Measurements from ENCODE around the gene MTCL1.
A peak's percentile ranks its signal among the peaks of the same experiment; 100 is the strongest.

MTCL1 gene

DNA sequence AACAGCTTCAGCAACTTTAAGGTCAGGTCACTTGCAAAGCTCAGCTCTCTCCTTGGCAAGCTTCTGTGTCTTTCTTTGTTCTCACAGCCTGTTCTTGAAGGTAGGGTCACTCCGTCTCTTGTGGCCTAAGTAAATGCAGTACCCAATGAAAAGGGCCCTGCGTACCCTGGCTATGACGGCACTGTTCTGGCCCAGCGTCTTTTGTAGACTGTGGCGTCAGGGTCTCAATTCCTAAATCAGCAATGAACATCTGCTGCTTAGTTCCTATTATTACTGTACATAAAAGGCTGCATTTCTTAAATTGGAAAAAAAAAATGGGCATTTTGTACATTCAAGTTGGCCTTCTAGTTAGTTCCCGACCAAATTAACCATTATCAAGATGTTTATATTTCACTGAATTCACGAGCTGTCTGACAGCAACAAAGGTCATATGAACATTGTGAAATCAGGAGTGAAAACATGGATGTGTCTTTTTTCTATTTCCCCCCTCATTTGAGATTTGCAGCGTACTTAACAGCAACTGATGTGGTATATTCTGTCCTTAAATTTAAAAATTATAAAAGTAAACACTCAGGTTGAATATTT, 17.0 kb upstream of the MTCL1 start:
- no peak for DNase-seq

DNA sequence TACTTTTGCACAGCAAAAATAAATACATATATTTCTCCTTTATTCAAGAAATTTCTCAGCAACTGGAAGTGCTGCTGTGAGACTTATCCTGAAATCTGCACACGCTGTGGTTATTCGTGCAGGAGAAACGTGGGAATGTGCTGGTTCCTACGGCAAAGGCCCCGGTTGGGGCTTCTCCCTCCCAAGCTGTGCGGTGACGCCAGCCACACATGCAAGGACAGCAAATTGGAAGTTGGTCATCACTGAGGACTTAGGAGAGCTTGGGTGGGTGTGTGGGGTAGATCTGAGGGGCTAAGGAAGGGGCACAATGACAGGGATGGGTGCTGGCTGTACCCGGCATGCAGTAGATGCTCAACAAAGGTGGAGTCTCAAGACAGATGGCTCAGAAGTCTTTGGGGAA, 16.5 kb upstream of the MTCL1 start:
- DNase-seq, result no peak

DNA sequence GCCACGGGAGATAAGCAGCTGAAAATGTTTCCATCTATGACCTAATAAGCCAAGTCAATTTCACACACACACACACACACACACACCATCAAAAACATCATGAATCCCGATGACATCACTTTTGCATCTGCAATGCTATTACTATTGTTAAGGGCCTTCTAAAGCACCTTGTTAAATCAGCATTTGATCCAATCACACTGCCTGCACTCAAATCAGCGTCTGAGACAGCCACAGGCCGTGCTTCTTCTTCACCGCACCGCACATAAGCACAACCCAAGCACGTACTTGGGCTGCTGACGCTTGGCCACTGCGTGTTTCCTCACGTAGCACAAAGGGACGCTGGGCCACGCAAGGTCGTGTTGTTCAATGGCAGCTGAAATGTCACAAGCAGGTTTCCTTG, 15.8 kb upstream of the MTCL1 start:
- no peak for DNase-seq

DNA sequence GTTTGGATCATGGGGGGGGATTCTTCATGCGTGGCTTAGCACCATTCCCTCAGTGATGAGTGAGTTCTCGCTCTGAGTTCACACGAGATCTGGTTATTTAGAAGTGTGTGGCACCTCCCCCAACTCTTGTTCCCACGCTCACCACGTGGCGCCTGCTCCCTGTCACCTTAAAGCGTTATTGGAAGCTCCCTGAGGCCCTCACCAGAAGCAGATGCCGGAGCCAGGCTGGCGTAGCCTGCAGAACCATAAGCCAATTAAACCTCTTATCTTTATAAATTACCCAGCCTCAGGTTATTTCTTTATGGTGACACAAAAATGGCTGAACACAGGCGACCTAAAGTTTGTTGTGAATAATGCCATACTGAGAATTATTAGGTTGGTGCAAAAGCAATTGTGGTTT, 10.5 kb upstream of the MTCL1 start:
- no peak for DNase-seq

DNA sequence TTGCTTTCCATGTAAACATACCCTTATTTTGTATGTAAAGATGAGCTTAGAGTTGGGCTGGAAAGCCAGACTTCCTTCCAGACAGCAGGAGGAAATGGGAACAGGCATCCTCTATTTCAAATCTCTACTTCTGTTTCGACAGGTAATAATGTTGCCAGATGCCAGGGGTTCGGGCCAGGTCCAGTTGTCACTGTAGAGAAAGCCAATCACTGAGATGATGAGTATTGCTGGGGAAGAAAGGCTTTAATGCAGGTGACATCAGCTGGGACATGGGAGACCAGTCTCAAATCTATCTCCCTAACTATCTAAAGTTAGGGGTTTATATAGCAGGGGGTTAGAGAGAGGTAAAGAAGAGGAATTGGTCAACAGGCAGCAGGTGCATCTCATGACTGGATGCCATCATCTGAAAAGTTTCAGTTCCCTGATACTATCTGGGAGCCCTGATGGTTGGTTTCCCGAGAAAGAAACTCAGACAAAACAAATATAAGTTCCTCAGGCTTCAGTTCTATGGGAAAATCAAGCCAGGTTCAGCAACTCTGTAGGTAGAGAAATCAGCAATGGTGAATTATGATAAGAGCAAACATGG, 9.3 kb upstream of the MTCL1 start:
- no peak for DNase-seq

DNA sequence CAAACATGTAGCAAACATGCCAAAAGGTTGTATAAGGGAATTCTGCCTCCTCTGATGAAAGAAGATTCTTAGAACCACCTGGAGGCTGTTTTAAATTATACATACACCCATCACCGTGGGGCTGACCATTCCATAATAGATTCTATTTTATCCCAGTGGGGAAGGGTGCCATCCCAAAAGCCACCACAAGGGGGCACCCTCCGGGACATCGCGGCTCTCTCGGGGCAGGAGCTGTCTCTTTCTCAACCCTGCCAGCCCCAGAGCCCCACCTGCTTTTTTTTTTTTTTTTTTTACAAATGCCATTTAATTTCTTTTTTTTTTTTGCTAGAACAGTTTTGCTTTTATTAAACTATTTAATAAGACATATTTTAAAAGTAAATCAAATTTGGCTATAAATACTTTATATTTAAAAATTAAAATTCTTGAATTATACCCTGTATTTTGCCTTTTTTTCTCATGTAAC, 8.6 kb upstream of the MTCL1 start:
- DNase-seq, result peak; percentile 74

DNA sequence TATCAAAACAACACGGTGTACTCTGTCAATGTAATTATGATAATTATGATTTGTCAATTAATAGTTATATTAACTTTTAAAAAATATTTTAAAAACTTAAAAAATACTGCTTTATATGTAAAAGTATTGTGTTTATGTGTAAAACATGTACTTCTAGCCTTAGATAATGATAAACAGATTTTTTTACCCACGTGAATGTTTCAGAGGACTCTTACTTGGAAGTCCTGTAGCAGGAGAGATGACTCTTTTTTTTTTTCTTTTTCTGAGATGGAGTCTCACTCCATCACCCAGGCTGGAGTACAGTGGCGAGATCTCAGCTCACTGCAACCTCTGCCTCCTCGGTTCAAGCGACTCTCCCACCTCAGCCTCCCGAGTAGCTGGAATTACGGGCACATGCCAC, 6.2 kb upstream of the MTCL1 start:
- DNase-seq, result no peak

DNA sequence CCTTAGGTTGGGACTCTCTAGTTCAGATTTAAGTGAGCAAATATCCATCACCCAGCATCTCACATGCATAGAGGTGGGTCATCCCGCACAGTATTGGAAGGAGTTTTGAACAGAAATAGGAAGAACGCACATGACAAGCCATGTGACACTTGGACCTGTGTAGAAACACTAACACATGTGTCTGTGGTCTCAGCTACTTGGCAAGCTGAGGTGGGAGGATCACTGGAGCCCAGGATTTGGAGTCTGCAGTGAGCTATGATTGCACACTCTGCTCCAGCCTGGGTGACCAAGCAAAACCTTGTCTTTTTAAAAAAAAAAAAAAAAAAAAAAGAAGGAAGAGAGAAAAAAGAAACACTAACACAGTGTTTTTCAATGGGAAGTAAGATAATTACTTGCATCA, 5.4 kb upstream of the MTCL1 start:
- no peak for DNase-seq

DNA sequence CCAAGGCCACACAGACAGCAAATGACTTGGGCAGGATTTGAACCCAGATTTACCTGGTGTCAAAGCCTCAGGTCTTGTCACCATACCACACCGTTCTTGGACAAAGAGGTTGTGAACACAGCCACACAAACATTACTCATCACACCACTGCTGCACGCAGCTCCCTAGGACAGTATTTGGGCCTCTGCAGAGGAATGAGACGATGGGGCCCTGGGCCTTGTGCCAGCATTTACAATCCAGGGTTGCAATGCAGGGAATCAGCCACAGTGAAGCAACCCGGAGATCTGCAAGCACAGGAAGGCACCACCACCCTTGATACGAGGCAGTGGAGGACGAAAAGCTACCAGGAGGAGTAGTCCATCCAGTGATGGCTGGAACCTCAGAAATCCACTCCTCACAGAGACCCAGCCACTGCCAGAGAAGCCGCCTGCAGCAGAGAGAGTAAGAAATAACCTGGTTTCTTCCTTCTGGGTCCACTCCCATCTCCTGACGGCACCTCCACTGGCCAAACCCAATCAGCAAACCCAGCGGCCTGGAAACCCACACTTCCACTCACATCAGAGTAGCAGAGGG, 3.7 kb upstream of the MTCL1 start:
- no peak for DNase-seq

DNA sequence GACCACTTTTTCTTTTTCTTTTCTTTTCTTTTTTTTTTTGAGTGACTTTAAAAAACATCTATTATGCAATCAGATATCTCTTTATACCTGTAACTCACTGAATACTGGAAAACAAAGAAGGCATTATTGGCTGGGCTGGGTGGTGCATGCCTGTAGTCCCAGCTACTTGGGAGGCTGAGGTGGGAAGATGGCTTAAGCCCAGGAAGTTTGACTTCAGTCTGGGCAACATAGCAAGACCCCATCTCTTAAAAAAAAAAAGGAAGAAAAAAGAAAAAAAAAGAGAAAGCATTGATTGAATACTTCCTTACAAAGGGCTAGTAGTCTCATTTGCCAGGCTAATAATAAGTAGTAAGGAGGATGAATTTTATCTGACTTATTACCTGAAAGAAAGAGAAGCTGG, 2.7 kb upstream of the MTCL1 start:
- no peak for DNase-seq

DNA sequence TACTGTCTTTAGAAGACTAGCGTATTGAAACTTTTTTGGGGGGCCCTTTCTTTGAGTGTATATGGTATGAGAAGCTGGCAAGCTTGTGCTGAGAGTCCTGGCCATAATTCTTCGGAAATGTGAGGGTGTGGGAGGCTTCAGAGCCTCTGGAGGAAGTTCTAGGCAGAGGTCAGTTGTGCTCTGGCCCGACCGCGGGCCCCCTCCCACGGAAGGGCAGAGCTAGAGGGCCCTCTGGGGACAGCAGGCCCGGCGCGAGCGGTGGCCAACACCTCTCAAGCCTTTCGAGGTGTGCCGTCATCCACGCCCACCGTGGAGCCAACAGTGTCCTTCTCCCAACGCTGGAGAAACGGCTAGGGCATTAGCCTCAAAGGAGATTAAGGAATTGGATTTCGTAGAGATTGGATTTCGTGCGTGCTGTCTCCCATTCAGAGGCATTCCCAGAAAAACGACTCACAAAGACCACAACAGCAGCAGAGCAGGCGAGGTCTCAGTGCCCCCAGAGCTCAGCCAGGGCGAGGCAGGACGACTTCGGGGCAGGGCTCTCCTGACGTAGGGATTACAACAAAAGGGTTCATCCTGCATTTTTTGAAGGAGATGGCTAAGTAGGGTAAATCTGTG, 2.2 kb upstream of the MTCL1 start:
- DNase-seq, result peak; percentile 55

DNA sequence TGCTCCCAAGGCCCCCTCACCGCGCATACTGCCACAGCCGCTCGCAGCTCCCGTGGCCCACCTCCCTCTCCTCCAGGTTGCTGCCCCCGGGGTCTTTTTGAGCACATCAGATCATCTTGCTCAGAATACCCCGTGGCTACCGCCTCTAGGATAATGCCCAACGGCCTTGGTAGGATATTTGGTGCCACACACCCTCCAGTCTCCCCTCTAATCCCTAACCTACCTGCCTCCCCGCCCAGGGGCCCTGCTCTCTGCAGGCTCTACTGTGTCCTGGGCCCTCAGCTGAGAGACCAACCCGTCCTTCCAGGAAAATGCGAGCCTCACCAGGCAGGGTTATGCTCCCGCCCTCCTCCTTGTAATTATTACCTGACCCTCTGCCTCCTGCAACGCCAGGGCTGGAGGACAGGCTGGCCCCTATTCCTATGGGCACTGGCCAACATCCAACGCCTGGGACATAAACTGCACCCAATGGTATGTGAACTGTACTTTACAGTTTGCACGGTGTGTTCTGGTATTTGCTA, 1.5 kb upstream of the MTCL1 start:
- no peak for DNase-seq

DNA sequence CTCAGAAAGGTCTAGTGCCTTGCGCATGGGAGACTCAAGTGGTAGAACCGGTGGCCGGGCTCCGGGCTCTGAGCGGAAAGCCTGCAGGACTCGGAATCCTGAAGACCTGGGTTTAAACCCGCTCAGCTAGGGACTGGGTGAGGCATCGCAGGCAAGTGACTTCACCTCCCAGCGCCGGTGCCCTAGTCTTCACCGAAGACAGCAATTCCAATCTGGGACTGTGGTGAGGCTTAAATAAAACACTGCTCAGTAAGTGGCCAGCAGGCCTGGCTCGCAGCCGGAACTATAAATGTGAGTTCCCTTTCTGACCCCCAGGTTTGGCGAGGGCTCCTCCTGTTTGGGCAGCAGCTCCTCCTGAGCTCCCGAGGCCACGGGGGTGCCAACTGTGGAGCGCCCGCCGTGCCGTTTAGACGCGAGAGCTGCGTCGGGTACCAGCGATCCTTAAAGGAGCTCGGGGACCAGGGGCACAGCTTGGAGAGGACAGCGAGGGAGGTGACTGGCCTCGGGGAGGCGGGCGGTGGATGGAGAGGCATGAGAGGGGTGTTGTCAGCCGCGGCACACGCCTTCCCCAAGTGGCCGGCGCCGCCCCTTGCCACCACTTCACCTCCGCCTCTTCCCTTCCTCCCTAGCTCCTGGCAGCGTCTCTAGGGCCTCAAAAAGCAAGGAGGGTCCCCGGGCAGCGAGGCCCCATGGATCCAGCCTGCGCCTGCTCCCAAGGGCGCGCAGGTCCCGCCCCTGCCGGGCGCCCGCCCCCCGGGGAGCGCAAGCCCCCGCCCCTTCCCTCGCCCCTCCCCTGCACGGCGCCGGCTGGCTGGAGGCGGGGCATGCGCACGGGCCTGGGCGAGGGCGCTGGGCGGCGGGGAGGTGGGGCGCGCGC, 757 bp upstream of the MTCL1 start:
- DNase-seq, result peak; percentile 90

DNA sequence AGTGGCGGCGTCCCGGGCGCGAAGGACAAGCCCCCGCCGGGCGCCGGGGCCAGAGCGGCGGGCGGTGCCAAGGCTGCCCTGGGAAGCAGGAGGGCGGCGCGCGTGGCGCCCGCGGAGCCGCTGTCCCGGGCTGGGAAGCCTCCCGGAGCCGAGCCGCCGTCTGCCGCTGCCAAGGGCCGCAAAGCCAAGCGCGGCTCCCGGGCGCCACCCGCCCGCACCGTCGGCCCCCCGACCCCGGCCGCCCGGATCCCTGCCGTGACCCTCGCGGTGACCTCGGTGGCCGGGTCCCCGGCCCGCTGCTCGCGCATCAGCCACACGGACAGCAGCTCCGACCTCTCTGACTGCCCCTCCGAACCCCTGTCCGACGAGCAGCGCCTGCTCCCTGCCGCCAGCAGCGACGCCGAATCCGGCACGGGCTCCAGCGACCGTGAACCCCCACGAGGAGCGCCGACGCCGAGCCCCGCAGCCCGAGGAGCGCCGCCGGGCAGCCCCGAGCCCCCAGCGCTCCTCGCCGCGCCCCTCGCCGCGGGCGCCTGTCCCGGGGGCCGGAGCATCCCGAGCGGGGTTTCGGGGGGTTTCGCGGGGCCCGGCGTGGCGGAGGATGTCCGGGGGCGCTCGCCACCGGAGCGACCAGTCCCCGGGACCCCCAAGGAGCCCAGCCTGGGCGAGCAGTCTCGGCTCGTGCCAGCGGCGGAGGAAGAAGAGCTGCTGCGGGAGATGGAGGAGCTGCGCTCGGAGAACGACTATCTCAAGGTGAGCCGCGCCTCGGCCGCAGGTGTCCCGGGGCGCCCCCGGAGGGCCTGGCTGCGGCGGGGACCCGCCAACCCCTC, 820 bp downstream of the MTCL1 start:
- peak; percentile 49 for DNase-seq

DNA sequence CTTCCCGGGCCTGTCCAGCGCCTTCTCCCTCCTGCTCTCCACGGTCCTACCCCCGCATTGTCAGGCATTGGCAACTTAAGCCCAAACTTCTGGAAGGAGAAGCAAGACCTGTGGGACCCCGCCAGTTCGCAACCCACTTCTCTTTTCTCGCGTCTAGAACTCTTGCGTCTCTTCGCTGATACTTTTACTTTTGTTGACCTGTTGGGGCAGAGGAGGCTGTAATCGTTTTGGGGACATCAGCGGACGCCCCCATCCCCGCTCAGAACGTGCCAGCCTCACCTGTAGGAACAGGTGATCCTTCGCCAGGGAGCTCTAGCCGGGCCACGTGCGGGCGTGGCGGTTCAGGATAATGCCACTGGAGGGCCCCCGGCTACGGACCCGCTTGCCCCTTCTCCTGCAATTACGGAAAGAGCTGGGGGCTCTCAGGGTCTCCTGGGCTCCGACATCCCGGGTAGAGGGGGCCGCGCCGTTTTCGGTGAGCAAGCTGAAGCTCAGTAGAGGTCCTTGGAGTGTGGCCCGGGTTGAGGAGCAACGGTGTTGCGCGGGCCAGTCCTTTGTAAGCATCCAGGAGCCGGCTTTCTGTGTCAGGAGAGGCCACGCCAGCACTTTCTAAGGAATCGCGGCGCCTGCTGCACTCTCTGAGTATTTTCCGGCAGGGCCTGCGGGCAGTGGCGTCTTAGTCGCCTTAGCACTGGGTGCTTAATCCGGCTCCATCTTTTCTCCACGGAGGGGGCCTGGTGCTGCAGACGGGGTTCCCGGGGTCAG, 1.6 kb downstream of the MTCL1 start:
- peak; percentile 85 for DNase-seq

DNA sequence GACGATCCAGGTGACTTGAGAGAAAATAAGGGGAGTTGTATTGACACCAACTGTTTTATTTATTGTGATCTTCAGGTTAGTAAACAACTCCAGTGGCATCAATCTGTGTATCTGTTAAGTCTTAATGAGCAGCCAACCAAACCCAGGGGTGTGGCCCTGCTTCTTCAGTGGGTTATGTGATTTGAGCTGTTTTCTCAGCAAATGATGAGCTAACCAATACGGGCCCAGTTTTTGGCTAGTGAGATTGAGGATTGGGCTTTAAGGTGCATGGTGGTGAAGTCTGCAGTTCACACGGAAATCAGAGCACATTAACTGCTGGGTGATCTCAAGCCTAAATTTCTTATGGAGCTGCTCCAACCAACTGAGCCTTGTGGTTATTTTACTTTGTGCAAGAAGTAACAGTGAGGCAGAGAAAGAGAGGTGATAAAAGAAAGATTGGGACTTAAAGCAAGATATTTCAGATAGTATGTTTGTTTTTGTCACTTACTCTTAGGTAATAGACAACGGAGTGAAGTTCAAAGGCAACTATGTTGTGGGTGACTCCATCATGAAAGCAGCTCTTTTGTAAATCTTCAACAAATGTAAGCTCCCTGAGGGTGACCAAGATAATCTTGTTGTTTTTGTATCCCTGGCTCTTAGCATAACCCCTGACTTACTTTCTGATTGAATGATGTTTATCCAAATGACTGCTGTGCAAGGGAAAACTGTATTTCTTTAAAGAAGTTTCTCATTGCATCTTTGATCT, 2.4 kb downstream of the MTCL1 start:
- no peak for DNase-seq

DNA sequence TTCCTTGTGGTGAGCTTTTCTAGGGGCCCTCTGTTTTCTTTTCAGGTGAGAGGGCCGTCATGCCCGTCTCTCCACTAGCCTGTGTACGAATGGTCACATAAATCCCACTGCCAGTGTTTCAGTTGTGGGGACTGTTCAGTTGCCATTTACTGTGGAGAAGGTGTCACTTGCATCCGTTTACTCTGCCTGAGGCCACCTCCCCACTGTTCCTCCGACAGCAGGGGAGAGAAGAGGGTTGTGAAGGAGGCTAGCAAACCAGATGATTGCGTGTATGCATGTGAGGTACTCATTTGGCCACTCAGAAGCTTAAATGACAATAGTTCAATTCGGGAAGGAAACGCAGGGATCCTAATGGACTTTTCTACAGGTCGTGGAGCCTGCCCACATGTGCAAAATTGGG, 3.3 kb downstream of the MTCL1 start:
- DNase-seq, result no peak

DNA sequence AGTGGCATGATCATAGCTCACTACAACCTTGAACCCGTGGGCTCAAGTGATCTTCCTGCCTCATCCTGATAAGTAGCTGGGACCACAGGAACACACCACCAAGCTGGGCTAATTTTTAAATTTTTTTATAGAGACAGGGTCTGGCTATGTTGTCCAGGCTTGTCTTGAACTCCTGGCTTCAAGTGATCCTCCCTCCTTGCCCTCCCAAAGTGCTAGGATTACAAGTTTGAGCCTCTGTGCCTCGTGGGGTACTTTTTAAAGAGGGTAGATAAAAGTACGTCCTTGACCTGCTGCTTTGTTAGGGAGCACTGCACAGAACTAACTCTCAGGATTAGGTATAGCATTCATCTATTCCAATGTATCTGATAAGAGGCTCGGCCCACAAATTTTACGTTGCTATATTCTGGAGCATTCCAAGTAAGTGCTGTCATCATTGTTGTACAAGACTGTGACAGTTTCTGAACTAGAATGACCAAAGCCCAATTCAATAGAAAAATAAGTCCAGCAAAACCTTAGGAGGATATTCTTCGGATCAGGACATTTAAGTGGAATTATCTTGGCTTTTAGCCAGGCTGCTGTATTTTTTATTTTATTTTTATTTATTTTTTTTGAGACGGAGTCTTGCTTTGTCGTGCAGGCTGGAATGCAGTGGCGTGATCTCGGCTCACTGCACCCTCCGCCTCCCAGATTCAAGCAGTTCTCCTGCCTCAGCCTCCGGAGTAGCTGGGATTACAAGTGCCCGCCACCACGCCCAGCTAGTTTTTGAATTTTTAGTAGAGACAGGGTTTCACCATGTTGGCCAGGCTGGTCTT, 4.1 kb downstream of the MTCL1 start:
- DNase-seq, result no peak

DNA sequence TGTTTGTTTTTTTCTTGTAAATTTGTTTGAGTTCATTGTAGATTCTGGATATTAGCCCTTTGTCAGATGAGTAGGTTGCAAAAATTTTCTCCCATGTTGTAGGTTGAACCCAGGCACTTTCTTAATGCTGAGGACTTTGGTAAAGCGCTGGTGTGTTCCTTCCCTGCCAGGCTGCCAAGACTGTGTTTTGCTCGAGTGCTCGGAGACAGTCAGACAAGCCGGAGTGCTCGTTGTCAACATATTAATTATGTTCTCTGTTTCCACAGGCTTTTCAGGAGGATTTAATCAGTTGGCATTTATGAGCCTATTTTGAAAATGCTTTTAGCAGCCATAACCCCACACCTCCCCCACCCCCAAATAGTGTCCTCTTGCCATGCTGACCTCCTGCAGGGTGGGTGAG, 6.4 kb downstream of the MTCL1 start:
- DNase-seq, result no peak

DNA sequence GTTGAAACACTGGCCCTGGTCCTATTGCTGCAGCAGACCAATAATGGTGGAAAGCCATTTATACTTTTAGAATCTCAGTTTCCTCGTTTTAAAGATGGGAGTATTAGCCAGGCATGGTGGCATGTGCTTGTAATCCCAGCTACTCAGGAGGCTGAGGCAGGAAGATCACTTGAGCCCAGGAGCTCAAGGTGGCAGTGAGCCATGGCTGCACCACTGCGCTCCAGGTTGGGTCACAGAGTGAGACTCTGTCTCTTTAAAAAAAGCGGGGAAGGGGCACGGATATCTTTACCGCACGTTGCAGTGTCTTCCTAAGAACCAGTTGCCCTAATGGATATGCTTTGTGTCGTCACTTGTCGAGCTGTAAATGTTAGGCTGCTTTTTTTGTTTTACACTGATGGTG, 8.3 kb downstream of the MTCL1 start:
- DNase-seq, result no peak
